ENCODE measurements around the gene NAALAD2. TPM values are rescaled to one million over a fixed set of nuclear protein-coding genes. Genes with fewer than 3 reads are reported as not detected.

Gene NAALAD2
- total and polyA plus RNA-seq, 4 donors = 0.21 to 3.3 (median 1.1) TPM

GRCh38 chr11:90178751-90179150 is 44.3 kb downstream of the NAALAD2 start:
- H3K9me3 ChIP-seq (ENCODE audit: control insufficient read depth in 4 of 4, low read length in 3 of 4) = no peaks in the 10 kb centered on the region
- TF ChIP-seq FOXA1 (IDR thresholded peaks at IDR 0.05) (no peak), HNF4A (conservative IDR thresholded peaks at IDR 0.05) (no peak), REST (IDR thresholded peaks at IDR 0.05) (no peak), RXRA (IDR thresholded peaks at IDR 0.05) (no peak), HNF4G (IDR thresholded peaks at IDR 0.05) (no peak), RAD21 (IDR thresholded peaks at IDR 0.05) (no peak), GABPA (IDR thresholded peaks at IDR 0.05 in 1 of 2, conservative IDR thresholded peaks at IDR 0.05 in 1 of 2) (no peak), JUND (IDR thresholded peaks at IDR 0.05) (no peak), ZBTB33 (IDR thresholded peaks at IDR 0.05) (no peak), ATF3 (IDR thresholded peaks at IDR 0.05) (no peak), YY1 (IDR thresholded peaks at IDR 0.05) (no peak), SP1 (IDR thresholded peaks at IDR 0.05) (no peak), MAX (IDR thresholded peaks at IDR 0.05) (no peak), TAF1 (conservative IDR thresholded peaks at IDR 0.05) (no peak), CTCF (IDR thresholded peaks at IDR 0.05; ENCODE audit: low read depth, low read length, missing input control) (no peak), FOXA2 (IDR thresholded peaks at IDR 0.05) (no peak), NR2F2 (IDR thresholded peaks at IDR 0.05) (no peak), EGR1 (IDR thresholded peaks at IDR 0.05; ENCODE audit: low read depth in 2 of 2) (no peak)
- H3K9ac ChIP-seq (ENCODE audit: low read depth in 1 of 2, low read length in 2 of 2) = no peak overlapping the region
- H3K4me3 ChIP-seq (ENCODE audit: low read depth in 1 of 3, low read length in 3 of 3) = no peak overlapping the region
- no peak overlapping the region for H3K27ac ChIP-seq (ENCODE audit: low read depth in 1 of 2, low read length in 2 of 2)
- DNase-seq (ENCODE audit: low spot score) = no peak
- 95% methylated on average over 2 of the region's 2 CpGs for WGBS
- H3K4me1 ChIP-seq (ENCODE audit: control insufficient read depth in 4 of 4, insufficient read depth in 4 of 4, low read length in 3 of 4) = no peaks in the 10 kb centered on the region
- no peaks in the 10 kb centered on the region for H3K36me3 ChIP-seq (ENCODE audit: control insufficient read depth in 4 of 4, insufficient read depth in 3 of 4, low read depth in 1 of 4, low read length in 3 of 4)
- H3K27me3 ChIP-seq (ENCODE audit: control insufficient read depth in 4 of 4, insufficient read depth in 4 of 4, low read length in 3 of 4) = no peaks in the 10 kb centered on the region

Data from liver (tissue), 9 donors.